GM23338 (cell line): ENCODE measurements around the gene GTSE1.

ENCODE experiments used
- CREB1 ChIP-seq: fragments of 250-450 bp; sonication (Bioruptor Pico); IDR thresholded peaks from 2 replicates; pipeline ENCODE4 v1.5.0; 2020; ENCODE audit warnings: low read depth, mild to moderate bottlenecking, moderate library complexity
- EZH2 ChIP-seq: fragments of 200-600 bp; sonication (generic); IDR thresholded peaks from one replicate; pipeline ENCODE4 v1.8.0; 2017; ENCODE audit warnings: antibody characterized with exemption, mild to moderate bottlenecking, low read depth; ENCODE audit not compliant: unreplicated experiment
- EZH2phosphoT487 ChIP-seq: fragments of 200-600 bp; sonication (generic); IDR thresholded peaks from one replicate; pipeline ENCODE4 v1.8.1; 2018; ENCODE audit warnings: antibody characterized with exemption; ENCODE audit not compliant: unreplicated experiment
- JUNB ChIP-seq: IDR thresholded peaks from one replicate; pipeline ENCODE4 v1.6.1; 2016; ENCODE audit warnings: antibody characterized with exemption; ENCODE audit not compliant: unreplicated experiment
- NANOG ChIP-seq: IDR thresholded peaks from 2 replicates; pipeline ENCODE4 v1.6.1; 2016; ENCODE audit warnings: antibody characterized with exemption, borderline replicate concordance
- POLR2AphosphoS5 ChIP-seq: IDR thresholded peaks from 2 replicates; pipeline ENCODE4 v1.6.1; 2016; ENCODE audit warnings: antibody characterized with exemption, low read depth
- ZNF331 ChIP-seq: fragments of 250-450 bp; sonication (Bioruptor Pico); IDR thresholded peaks from 2 replicates; pipeline ENCODE4 v1.5.0; 2020; ENCODE audit warnings: low read depth, mild to moderate bottlenecking, moderate library complexity
- TF ChIP-seq, protein P1 (sequence below), 2 experiments: fragments of 200-600 bp in 1 of 2; sonication (generic) in 1 of 2; conservative IDR thresholded peaks; 2 replicates each; pipeline versions ENCODE4 v1.5.1 to v1.6.1; 2016 to 2017; ENCODE audit warnings: antibody characterized with exemption in 2 of 2, low read depth in 2 of 2, mild to moderate bottlenecking in 2 of 2, moderate library complexity in 1 of 2
- TF ChIP-seq, protein P2 (sequence below): IDR thresholded peaks from one replicate; pipeline ENCODE4 v1.6.1; 2018; ENCODE audit warnings: antibody characterized with exemption; ENCODE audit not compliant: unreplicated experiment
- TF ChIP-seq, protein P3 (sequence below): IDR thresholded peaks from 2 replicates; pipeline ENCODE4 v1.6.1; 2016; ENCODE audit warnings: antibody characterized with exemption

DNA sequence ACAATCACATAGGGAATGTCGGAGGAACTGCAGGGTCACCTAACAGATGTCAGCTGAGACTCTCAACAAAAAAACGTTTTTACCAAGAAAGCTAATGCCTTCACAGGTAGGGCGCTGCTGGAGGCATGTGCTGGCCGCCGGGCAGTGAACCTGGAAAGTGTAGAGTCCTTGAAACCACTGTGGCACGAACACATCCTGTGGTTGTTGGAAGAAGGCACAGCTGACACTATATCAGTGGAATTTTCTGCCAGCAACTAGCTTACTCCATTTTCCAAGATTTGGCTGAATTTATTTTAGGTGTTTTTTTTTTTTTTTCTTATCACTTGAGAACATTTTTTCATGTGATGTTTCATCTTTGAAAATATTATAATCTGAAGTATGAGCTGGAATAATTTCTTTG, 53.0 kb downstream of the GTSE1 start:
- TF ChIP-seq, protein P1, sequence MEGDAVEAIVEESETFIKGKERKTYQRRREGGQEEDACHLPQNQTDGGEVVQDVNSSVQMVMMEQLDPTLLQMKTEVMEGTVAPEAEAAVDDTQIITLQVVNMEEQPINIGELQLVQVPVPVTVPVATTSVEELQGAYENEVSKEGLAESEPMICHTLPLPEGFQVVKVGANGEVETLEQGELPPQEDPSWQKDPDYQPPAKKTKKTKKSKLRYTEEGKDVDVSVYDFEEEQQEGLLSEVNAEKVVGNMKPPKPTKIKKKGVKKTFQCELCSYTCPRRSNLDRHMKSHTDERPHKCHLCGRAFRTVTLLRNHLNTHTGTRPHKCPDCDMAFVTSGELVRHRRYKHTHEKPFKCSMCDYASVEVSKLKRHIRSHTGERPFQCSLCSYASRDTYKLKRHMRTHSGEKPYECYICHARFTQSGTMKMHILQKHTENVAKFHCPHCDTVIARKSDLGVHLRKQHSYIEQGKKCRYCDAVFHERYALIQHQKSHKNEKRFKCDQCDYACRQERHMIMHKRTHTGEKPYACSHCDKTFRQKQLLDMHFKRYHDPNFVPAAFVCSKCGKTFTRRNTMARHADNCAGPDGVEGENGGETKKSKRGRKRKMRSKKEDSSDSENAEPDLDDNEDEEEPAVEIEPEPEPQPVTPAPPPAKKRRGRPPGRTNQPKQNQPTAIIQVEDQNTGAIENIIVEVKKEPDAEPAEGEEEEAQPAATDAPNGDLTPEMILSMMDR (conservative IDR thresholded peaks at IDR 0.05; ENCODE audit: low read depth in 2 of 2): no peak
- TF ChIP-seq CREB1 (CRISPR knock-in tag) (no peak), EZH2 (no peak), EZH2phosphoT487 (no peak), POLR2AphosphoS5 (no peak), JUNB (no peak), ZNF331 (CRISPR knock-in tag) (no peak), NANOG (no peak)
- TF ChIP-seq, protein P2, sequence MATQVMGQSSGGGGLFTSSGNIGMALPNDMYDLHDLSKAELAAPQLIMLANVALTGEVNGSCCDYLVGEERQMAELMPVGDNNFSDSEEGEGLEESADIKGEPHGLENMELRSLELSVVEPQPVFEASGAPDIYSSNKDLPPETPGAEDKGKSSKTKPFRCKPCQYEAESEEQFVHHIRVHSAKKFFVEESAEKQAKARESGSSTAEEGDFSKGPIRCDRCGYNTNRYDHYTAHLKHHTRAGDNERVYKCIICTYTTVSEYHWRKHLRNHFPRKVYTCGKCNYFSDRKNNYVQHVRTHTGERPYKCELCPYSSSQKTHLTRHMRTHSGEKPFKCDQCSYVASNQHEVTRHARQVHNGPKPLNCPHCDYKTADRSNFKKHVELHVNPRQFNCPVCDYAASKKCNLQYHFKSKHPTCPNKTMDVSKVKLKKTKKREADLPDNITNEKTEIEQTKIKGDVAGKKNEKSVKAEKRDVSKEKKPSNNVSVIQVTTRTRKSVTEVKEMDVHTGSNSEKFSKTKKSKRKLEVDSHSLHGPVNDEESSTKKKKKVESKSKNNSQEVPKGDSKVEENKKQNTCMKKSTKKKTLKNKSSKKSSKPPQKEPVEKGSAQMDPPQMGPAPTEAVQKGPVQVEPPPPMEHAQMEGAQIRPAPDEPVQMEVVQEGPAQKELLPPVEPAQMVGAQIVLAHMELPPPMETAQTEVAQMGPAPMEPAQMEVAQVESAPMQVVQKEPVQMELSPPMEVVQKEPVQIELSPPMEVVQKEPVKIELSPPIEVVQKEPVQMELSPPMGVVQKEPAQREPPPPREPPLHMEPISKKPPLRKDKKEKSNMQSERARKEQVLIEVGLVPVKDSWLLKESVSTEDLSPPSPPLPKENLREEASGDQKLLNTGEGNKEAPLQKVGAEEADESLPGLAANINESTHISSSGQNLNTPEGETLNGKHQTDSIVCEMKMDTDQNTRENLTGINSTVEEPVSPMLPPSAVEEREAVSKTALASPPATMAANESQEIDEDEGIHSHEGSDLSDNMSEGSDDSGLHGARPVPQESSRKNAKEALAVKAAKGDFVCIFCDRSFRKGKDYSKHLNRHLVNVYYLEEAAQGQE: no peak
- TF ChIP-seq, protein P3, sequence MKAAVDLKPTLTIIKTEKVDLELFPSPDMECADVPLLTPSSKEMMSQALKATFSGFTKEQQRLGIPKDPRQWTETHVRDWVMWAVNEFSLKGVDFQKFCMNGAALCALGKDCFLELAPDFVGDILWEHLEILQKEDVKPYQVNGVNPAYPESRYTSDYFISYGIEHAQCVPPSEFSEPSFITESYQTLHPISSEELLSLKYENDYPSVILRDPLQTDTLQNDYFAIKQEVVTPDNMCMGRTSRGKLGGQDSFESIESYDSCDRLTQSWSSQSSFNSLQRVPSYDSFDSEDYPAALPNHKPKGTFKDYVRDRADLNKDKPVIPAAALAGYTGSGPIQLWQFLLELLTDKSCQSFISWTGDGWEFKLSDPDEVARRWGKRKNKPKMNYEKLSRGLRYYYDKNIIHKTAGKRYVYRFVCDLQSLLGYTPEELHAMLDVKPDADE: no peak
